CD14-positive monocyte (primary cell): ENCODE data around the gene OAF. TPM values are rescaled to one million over a fixed set of nuclear protein-coding genes. Genes with fewer than 3 reads are reported as not detected.
A peak's percentile ranks its signal among the peaks of the same experiment; 100 is the strongest.

Experiments used
- DNase-seq, 3 donors: peaks; one replicate each; pipeline ENCODE4 v3.0.0-alpha.2; 2011 to 2022
- H2AFZ ChIP-seq: 2 replicates; pipeline ENCODE4 v1.6.0; 2012; ENCODE audit warnings: mild to moderate bottlenecking, low read depth, low read length, inconsistent platforms; ENCODE audit not compliant: insufficient read depth, poor library complexity, severe bottlenecking
- H3K27ac ChIP-seq, 2 donors: 1 replicate in 1 of 2; 2 replicates in 1 of 2; pipeline ENCODE4 v1.5.1; 2012 to 2013; ENCODE audit warnings: low read length in 2 of 2, control low read depth in 1 of 2, inconsistent platforms in 1 of 2, low read depth in 1 of 2, mild to moderate bottlenecking in 1 of 2
- H3K27me3 ChIP-seq, 2 donors: one replicate each; pipeline versions ENCODE4 v1.6.0 to v1.6.1; 2011 to 2013; ENCODE audit warnings: low read length in 2 of 2; ENCODE audit not compliant: control insufficient read depth in 2 of 2, insufficient read depth in 2 of 2
- H3K36me3 ChIP-seq, 2 donors: replicated peaks in 1 of 2; 1 replicate in 1 of 2; 2 replicates in 1 of 2; pipeline versions ENCODE4 v1.5.1 to v1.6.1; 2012 to 2013; ENCODE audit warnings: low read length in 2 of 2, control low read depth in 1 of 2, inconsistent platforms in 1 of 2, mild to moderate bottlenecking in 1 of 2; ENCODE audit not compliant: insufficient read depth in 2 of 2, control insufficient read depth in 1 of 2
- H3K4me1 ChIP-seq, 2 donors: 1 replicate in 1 of 2; 2 replicates in 1 of 2; pipeline versions ENCODE4 v1.5.1 to v1.6.1; 2012 to 2013; ENCODE audit warnings: low read length in 2 of 2, control low read depth in 1 of 2, inconsistent platforms in 1 of 2, mild to moderate bottlenecking in 1 of 2, moderate library complexity in 1 of 2; ENCODE audit not compliant: insufficient read depth in 2 of 2, control insufficient read depth in 1 of 2
- H3K4me2 ChIP-seq: replicated peaks from 2 replicates; pipeline ENCODE3; 2012; ENCODE audit warnings: low read length, moderate library complexity, mild to moderate bottlenecking; ENCODE audit not compliant: poor library complexity, severe bottlenecking; ENCODE audit errors: extremely low read depth
- H3K4me3 ChIP-seq, 3 experiments: fragments of 200-600 bp in 1 of 3; sonication (generic) in 1 of 3; replicated peaks in 1 of 3; 1 replicate in 2 of 3; 2 replicates in 1 of 3; pipeline ENCODE4 v1.5.1; 2011 to 2013; ENCODE audit warnings: low read length in 3 of 3, mild to moderate bottlenecking in 3 of 3, control low read depth in 2 of 3, low read depth in 2 of 3, inconsistent platforms in 1 of 3, moderate library complexity in 1 of 3
- H3K79me2 ChIP-seq: 2 replicates; pipeline ENCODE4 v1.6.0; 2012; ENCODE audit warnings: mild to moderate bottlenecking, control low read depth, inconsistent platforms, low read length, moderate library complexity; ENCODE audit not compliant: insufficient read depth
- H3K9ac ChIP-seq: 2 replicates; pipeline ENCODE4 v1.6.0; 2017; ENCODE audit warnings: low read length, mild to moderate bottlenecking; ENCODE audit not compliant: insufficient read depth, poor library complexity, severe bottlenecking
- H3K9me3 ChIP-seq, 2 donors: replicated peaks in 1 of 2; 1 replicate in 1 of 2; 2 replicates in 1 of 2; pipeline versions ENCODE4 v1.5.1 to v1.6.1; 2012 to 2013; ENCODE audit warnings: low read length in 2 of 2, control low read depth in 1 of 2; ENCODE audit not compliant: control insufficient read depth in 1 of 2, insufficient read depth in 1 of 2
- H4K20me1 ChIP-seq: 2 replicates; pipeline ENCODE4 v1.6.0; 2012; ENCODE audit warnings: mild to moderate bottlenecking, low read length, control low read depth, moderate library complexity; ENCODE audit not compliant: insufficient read depth
- H3K27ac Mint-ChIP-seq, 7 donors: one replicate each; pipeline ENCODE4 v1.8.0; 2020; ENCODE audit warnings: mild to moderate bottlenecking in 7 of 7, mixed read lengths in 7 of 7, moderate library complexity in 6 of 7, inconsistent platforms in 2 of 7
- H3K27me3 Mint-ChIP-seq, 3 donors: one replicate each; pipeline ENCODE4 v1.8.0; 2021 to 2022; ENCODE audit warnings: low read depth in 3 of 3, mild to moderate bottlenecking in 3 of 3, mixed read lengths in 3 of 3, moderate library complexity in 3 of 3, inconsistent platforms in 1 of 3
- H3K36me3 Mint-ChIP-seq, 2 donors: one replicate each; pipeline ENCODE4 v1.8.0; 2020; ENCODE audit warnings: mixed read lengths in 2 of 2, inconsistent platforms in 1 of 2, mild to moderate bottlenecking in 1 of 2
- H3K4me1 Mint-ChIP-seq: one replicate; pipeline ENCODE4 v1.8.0; 2020; ENCODE audit warnings: mild to moderate bottlenecking, mixed read lengths
- H3K4me3 Mint-ChIP-seq, 2 donors: one replicate each; pipeline ENCODE4 v1.8.0; 2020; ENCODE audit warnings: mild to moderate bottlenecking in 2 of 2, mixed read lengths in 2 of 2, moderate library complexity in 1 of 2
- H3K9me3 Mint-ChIP-seq, 7 donors: one replicate each; pipeline ENCODE4 v1.8.0; 2020 to 2022; ENCODE audit warnings: mixed read lengths in 7 of 7, mild to moderate bottlenecking in 6 of 7, moderate library complexity in 6 of 7, inconsistent platforms in 2 of 7
- WGBS: methylation state at CpG from one replicate; pipeline ENCODE4 v1.1.5; 2013; ENCODE audit warnings: missing lambda C conversion rate; ENCODE audit not compliant: insufficient coverage; 5-methylcytosine and 5-hydroxymethylcytosine counted together
- intact Hi-C, 2 donors: fragments of 100-400 bp; cut with micrococcal nuclease; formaldehyde crosslinking; loops; one replicate each; pipeline versions ENCODE4 v1.15.0 to v1.15.1; 2023
- polyA plus RNA-seq, 3 donors: library from polyadenylated mRNA; depleted of rRNA in 1 of 3; unstranded in 2 of 3; stranded (reverse) in 1 of 3; fragments of 300-500 nt in 2 of 3; fragments of >200 nt in 1 of 3; fragmentation: Illumina TruSeq in 2 of 3; gene quantifications; 1 replicate in 2 of 3; 2 replicates in 1 of 3; pipeline ENCODE4 v1.2.3, GENCODE V29; 2012 to 2021
- TF ChIP-seq, protein P1 (sequence below): fragments of 200-600 bp; IDR thresholded peaks from one replicate; pipeline ENCODE4 v1.8.0; 2022; ENCODE audit warnings: antibody characterized with exemption, mild to moderate bottlenecking

The OAF gene
- polyA plus RNA-seq, 3 donors, result 31.5 to 57.2 (median 49.2) TPM

DNA sequence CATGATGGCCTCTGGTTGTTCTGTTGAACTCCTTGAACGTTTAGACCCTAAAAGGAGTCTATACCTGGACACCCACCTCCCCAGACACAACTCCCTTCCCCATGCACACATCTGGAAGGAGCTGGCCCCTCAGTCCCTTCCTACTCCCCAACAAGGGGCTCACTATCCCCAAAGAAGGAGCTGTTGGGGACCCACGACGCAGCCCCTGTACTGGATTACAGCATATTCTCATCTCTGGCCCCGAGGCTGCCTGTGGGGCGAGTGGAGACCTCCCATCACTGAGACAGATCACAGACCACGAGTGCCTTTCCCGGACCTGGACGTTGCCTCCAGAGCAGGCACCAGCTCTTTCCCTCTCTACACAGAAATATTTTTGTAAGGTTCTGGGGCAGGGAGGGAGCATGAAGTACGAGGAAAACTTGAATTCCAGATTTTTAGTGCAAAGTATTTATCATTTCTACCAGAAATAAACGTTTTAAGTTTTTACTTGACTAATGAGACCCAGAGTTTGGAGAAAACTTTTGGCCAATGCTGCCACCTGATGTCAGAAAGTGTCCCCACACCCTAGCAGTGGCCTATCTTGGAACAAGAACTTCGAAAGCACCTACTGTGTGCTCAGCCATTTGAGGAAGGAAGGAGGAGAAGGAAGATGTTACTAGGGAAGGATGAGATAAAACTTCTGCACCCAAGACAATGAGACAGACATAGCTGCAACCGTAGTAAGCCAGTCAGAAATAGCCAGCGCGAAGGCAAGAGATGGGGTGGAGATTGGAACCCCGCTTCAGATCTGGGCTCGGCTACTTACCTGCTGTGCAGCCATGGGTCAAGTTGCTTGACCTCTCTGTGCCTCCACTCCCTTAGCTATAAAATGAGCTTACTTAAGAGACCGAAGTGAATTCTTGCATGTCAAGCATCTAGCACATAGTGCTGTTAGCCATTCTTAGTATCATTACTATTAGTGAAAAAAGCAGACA, 18.9 kb downstream of the OAF start:
- peak in 2 of 3 donors; percentile 54 to 68 for DNase-seq
- Mint-ChIP-seq H3K27me3 (peaks cover 16 to 22% (median 18%) of the 10 kb centered on the region in 3 donors), H3K4me3 (no peak overlapping the region), H3K36me3 (peaks cover 34 to 63% of the 10 kb centered on the region in 2 donors), H3K27ac (no peak overlapping the region), H3K4me1 (peaks cover 25% of the 10 kb centered on the region), H3K9me3 (no peaks in the 10 kb centered on the region)
- Histone ChIP-seq H3K4me3 (no peak overlapping the region), H3K4me1 (peaks cover 16 to 22% of the 10 kb centered on the region in 2 donors), H3K27ac (no peak overlapping the region), H2AFZ (no peak overlapping the region), H4K20me1 (no peaks in the 10 kb centered on the region), H3K27me3 (peaks cover 0 to 19% of the 10 kb centered on the region in 2 donors), H3K79me2 (no peaks in the 10 kb centered on the region), H3K36me3 (peaks cover 14 to 58% of the 10 kb centered on the region in 2 donors), H3K9ac (no peak overlapping the region), H3K4me2 (no peak overlapping the region), H3K9me3 (no peaks in the 10 kb centered on the region)
- TF ChIP-seq, protein P1, sequence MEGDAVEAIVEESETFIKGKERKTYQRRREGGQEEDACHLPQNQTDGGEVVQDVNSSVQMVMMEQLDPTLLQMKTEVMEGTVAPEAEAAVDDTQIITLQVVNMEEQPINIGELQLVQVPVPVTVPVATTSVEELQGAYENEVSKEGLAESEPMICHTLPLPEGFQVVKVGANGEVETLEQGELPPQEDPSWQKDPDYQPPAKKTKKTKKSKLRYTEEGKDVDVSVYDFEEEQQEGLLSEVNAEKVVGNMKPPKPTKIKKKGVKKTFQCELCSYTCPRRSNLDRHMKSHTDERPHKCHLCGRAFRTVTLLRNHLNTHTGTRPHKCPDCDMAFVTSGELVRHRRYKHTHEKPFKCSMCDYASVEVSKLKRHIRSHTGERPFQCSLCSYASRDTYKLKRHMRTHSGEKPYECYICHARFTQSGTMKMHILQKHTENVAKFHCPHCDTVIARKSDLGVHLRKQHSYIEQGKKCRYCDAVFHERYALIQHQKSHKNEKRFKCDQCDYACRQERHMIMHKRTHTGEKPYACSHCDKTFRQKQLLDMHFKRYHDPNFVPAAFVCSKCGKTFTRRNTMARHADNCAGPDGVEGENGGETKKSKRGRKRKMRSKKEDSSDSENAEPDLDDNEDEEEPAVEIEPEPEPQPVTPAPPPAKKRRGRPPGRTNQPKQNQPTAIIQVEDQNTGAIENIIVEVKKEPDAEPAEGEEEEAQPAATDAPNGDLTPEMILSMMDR, result peak; percentile 78
- intact Hi-C loops, result loop anchor here (1.0 to 2.0 kb wide), 2 partner anchors 57 kb away; no protein-coding TSS in a partner anchor
- WGBS, result 79% methylated on average over 5 of the region's 17 CpGs

DNA sequence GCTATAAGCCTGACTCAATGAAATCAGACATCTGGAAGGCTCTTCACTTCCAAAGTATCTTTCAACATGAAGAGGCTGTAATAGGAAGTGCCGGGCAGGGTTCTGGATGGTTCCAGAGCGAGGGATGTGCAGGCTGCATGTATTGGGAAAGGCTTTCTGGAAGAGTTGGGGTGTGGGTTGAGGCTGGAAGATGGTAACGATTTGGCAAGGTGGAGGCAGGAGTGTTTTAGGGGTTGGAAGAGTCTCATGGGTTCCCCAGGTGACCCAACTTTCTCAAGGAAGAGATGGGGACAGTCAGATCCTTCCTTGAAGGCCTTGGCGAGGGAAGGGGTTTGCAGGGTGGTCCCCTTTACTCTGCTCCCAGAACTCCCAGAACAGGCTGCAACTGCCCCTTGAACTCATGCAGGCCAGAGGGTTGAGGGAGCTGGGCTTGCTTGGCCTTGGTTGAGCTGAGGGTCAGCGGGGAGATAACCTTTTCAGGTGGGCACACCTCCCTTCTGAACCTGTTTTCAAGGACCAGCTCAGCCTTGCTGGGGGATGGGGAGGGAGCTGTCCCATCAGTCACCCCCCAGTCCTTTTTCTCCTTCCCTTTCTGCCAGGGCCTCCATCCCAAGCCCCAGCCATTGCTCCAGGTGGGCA, 19.7 kb downstream of the OAF start:
- Histone ChIP-seq H3K9ac (no peak overlapping the region), H3K27me3 (peaks cover 0 to 22% of the 10 kb centered on the region in 2 donors), H3K4me2 (no peak overlapping the region), H3K36me3 (peaks cover 14 to 58% of the 10 kb centered on the region in 2 donors), H4K20me1 (no peaks in the 10 kb centered on the region), H3K4me1 (peaks cover 8 to 14% of the 10 kb centered on the region in 2 donors), H3K27ac (no peak overlapping the region), H3K4me3 (no peak overlapping the region), H3K9me3 (no peaks in the 10 kb centered on the region), H3K79me2 (no peaks in the 10 kb centered on the region), H2AFZ (no peak overlapping the region)
- TF ChIP-seq, protein P1, result no peak
- intact Hi-C loops, result loop anchor here in 1 of 2 donors (1.0 kb wide), 1 partner anchor 58 kb away; no protein-coding TSS in a partner anchor
- no peak for DNase-seq
- Mint-ChIP-seq H3K27ac (no peak overlapping the region), H3K4me3 (no peak overlapping the region), H3K9me3 (no peaks in the 10 kb centered on the region), H3K36me3 (peaks cover 32 to 59% of the 10 kb centered on the region in 2 donors), H3K27me3 (peaks cover 20 to 26% (median 21%) of the 10 kb centered on the region in 3 donors), H3K4me1 (peaks cover 17% of the 10 kb centered on the region)
- 88% methylated on average over 3 of the region's 5 CpGs for WGBS
